ENCODE data around the gene CHID1.

The CHID1 gene

GRCh38 chr11:849951-850774, 60.4 kb downstream of the CHID1 start:
- no peak for DNase-seq (ENCODE audit: low spot score)

DNA sequence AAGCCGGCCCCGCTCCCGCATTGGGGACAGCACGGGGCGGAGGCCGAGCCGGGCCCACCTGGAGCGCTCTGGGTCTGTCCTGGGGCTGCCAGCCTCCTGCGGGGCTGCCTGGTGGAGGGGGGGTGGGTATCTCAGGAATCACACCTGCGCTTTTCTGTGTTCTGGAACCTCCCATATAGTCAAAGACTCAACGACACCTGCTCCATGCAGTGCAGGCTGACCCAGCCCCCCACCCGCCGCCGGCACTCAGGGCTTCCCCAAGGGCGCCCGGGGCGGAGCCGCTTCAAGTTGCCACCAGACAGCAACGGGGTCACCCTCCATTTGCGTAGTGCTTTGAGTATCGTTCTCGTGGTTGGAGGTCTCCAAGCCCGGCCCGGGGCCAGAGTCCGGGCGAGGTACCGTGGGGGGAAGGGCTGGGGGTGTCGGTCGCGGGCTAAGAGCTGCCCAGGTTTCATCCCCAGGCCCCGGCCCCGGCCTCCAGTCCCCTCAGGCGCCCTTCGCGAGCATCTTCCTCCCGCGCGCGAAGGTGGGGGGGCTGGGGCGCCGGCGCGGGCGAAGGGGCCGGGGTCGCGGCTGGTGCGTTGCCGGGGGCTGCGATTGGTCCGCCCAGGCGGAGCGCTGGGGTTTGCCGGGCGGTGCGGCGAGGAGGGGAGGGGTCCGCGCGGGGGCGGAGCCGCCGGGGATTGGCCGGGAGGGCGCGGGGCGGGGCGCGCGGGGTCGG, 61.3 kb downstream of the CHID1 start:
- no peak for DNase-seq (ENCODE audit: low spot score)

DNA sequence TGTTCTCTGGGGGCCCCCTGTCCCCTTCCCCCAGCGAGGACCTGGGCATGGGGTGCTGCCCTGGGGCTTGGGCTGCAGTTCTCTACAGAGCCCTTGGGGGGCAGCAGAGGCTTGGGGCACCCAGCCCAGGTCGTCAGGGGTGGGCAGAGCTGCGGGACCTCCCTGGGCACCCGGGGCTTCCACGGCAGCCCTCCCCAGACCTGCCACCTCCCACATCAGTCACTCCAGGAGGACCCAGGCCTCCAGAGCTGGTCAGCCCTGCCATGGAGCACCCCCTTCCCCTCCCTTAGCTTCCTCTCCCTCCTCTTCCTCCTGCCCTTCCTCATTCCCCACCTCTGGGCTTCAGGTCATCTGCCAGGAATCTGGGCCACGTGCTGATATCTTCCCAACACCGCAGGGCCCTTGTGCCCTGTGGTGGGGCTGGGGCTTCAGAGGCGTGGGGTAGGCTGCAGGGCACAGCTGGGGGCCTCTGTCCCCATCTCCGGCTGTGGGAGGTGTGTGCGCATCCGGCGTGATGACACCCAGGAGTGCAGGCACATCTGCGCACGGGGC, 62.2 kb downstream of the CHID1 start:
- DNase-seq (ENCODE audit: low spot score): no peak

GRCh38 chr11:847876-848275, 62.7 kb downstream of the CHID1 start:
- DNase-seq (ENCODE audit: low spot score): no peak

DNA sequence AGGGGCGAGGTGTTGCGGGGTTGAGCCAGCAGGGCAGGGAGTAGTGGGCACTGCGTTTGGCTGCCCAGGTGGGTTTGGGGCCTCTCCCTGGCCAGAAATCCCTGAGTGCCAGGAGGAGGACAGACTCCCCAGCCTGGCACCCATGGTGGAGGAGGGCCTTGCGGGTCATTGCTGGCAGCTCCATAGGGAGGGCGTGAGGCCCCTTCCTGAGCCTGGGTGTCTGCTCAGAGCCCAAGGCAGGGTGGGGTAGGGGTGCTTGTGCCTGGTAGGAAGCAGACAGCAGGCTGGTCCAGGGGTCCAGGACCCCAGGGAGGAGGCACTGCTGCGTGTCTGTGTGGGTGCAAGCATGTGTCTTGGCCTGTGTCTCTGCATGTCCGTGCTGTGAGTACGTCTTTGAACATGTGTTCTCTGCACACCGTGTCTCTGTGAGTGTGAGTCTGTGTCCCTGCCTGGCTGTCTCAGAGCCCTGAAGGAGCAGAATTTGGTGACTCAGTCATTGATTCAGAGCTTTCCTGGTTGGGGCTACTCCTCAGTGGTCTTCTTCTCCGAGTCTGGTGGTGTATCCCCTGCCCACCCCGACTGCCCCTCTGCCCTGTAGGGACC, 64.0 kb downstream of the CHID1 start:
- no peak for DNase-seq (ENCODE audit: low spot score)

- DNase-seq (ENCODE audit: low spot score): no peak
These were observed 64.6 kb downstream of the CHID1 start for GRCh38 chr11:845872-846495.

DNA sequence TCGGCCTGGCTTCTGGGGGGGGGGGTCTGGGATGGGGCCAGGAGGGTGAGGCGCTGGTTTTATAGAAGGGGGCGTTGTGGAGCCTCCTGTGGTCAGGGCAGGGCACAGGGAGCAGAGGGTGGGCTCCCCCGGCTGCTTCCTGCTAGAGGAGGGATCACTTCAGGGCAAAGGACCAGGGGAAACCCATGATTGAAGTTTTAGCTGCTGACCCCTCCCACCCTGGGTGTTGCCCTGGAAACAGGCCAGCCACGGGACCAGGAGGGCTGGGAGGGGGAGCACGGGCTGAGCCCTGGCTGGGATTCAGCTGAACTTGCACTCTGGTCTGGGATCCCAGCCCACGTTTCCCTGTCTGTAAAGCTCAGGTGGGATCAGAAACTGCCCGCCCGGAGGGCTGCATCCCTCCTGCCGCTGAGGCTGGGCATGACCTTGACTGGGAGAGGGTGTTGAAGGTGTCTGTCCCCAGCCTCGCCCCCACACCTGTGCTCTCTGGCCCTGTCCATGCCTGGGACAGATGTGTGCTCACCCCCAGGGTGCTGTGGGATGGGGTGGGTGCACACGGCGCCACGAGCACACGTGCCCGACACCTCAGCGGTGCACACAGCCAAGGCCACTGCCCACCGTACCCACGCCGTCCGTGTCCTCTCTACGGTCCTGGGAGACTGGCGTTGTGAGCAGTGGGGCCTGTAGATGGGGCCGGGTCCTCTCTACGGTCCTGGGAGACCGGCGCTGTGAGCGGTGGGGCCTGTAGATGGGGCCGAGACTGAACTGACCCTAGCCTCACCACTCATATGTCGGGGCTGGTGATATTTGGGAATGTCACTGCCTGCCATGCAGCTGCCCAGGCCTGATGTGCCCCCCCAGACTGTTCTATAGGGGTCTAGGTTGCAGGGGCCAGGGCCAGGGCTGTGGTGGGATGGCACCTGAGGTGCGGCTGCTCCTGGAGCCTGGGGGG, 65.6 kb downstream of the CHID1 start:
- no peak for DNase-seq (ENCODE audit: low spot score)

DNA sequence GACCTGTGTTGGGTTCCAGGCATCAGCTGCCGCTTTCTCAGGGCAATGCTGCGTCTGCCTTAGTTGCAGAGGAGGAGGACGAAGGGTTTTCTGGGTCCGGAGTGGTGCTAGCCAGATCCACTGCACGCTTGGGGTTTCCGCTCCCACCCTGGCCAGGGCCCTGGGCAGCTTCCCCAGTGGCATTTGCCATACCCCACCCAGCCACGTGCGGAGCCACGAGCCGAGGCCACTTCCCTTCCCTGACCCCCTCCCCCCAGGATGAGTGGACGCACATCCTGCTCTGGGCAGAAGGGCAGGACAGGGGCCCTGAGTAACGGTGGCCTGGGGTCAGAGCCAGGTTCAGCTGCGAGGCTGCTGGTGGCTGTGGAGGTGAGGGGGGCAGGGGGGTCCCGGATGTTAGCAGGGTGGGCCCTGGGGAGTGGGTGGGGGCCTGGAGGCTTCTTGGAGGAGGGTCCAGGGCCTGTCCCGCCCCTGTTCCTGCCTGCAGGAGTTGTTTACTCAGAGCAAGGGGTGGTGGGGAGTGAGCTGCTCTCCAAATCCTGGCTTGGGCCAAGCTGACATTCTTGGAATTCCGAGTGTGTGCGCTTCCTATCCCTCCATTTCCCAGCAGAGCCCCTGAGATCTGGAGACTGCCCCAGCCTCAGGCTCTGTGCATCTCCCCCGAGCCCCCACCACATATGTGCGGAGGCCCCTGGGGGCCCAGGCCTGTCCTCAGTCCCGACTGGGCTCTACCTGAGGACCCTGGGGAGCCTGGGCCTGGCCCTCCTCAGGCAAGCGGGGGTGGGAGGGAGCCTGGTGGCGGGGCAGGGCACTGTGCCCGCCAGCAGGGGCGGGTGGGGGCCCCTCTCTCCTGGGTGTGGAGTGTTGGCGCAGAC, 66.6 kb downstream of the CHID1 start:
- no peak for DNase-seq (ENCODE audit: low spot score)

DNA sequence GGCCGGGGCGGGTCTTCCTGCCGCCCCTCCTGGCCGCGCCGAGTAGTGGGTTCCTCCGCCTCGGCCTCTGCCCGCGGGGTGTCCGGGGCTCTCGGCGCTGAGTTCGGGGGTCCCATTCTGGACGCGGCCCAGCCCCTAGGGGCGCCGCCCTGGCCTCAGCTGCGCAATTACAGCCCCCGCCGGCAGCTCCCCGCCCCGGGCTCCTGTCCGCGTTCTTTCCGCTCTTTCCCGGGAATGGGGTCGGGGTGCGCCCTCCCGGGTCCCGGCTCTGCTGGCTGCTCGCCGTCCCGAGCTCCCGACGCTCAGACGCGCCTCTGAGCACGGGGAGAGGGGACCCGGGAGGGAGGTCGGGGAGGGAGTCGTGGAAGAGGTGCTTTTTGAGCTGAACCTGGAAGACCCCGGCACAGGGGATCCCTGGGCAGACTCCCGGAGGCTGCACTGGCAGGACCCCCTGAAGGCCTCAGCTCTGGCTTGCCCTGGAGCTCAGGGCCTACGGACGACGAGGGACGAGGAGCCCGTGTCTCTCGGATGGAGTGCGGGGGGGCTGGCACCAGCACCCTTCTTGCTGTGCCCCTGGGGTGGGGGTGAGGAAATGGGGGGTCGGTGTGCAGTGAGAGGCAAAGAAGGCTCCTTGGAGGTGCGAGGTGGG, 67.4 kb downstream of the CHID1 start:
- no peak for DNase-seq (ENCODE audit: low spot score)

GRCh38 chr11:842370-843002, 68.1 kb downstream of the CHID1 start, which contains the start of the genes POLR2L and TSPAN4:
POLR2L (minus strand) TSS chr11:842529; CDS start chr11:842508, 21 bp downstream.
TSPAN4 (plus strand) TSS chr11:842852; CDS start chr11:850305, 7,453 bp downstream.
- DNase-seq (ENCODE audit: low spot score): peak; percentile 85

- DNase-seq (ENCODE audit: low spot score): no peak
These were observed 68.6 kb downstream of the CHID1 start for GRCh38 chr11:841981-842369.

DNA sequence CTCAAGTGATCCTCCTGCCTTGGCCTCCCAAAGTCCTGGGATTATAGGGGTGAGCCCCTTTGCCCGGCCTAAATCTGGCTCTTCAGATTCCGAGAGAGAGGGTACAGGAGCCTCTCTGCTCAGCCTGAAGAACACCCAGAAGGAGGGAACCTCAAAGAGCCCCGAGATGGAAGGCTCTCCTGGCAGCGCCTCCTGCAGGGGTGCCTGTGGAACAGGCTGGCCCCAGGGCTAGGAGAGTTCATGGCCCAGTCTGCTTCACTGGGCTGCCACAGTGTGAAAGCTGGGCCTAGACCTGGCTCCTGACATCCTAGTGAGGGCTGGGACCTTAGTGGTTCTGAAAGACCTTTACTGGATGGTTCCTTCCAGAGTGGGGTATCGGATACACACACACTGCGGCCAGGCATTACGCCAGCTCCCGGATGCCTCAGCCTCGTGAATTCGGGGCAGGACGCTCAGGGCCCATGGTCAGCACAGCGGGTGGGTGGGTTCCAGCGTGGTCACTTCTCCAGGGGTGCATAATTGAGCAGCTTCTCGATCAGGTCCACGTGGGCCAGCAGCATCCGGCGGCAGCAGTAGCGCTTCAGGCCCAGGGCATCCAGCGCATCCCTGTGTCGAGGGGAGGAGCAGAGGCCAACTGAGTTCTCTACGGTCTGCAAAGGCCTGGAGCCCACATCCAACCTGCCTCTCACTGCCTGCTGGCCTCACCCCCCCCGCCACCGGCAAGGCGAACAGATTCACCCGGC, 70.6 kb downstream of the CHID1 start:
- DNase-seq (ENCODE audit: low spot score): no peak

DNA sequence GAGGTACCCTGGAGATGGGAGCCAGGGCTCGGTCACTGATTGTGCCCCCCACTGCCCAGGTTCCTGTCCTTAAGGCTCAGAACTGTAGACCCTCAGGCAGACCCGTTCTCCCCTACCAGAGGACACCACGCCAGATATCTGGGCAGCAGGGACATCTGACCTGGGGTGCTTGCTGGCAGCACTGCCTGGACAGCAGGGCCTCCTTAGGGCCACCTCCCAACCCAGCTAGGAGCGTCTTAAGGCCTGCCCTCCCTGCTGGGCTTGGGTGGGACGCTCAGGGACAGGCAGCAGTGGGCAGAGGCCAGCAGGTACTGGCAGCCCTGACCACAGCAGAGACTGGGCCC, 71.4 kb downstream of the CHID1 start:
- DNase-seq (ENCODE audit: low spot score): no peak

DNA sequence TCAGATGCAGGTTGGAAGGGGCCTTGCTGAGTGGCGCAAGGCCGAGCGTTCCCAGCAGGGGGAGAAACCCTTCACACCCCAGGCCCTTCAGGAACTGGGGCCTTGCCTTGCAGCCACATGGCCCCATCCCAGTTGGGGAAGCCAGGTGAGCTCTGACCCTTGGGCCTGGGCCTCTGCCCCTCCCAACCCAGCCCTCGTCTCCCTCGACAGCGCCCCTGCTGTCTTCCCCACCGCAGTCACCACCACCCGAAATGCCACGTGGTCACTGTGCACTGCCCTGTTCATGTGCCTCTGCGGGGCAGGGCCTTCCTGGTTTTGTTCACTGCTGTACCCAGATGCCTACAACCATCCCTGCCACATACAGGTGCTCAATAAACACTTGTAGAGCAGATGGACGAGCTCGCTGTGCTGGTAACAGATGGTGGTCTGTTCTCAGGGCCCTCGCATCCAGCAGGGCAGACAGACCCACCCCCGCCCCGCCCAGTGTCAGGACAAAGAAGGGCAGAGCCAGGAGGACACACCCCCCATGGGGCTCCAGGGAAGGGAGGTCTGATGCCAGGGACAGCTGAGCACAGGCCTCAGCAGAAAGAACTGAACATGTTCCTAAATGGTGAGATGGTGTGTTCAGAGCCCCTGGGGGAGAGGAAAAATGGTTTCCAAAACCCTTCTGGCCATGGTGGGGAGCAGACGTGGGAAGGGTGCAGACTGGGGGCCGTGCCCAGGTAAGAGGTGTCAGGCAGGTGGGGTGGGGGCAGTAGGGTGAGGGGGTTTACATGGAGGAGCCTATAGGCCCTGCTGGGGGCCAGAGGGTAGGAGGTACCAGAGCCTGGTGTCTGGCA, 72.0 kb downstream of the CHID1 start:
- no peak for DNase-seq (ENCODE audit: low spot score)

- no peak for DNase-seq (ENCODE audit: low spot score)
These were observed 72.7 kb downstream of the CHID1 start for GRCh38 chr11:837990-838307.

GRCh38 chr11:837189-837989, 73.2 kb downstream of the CHID1 start:
- no peak for DNase-seq (ENCODE audit: low spot score)

GRCh38 chr11:836700-837099, 73.9 kb downstream of the CHID1 start:
- DNase-seq (ENCODE audit: low spot score): no peak
